Neural cell (in vitro differentiated cells): ENCODE data around the gene OSBPL9.

Source experiments
- CTCF ChIP-seq: fragments of 450-650 bp; IDR thresholded peaks from 2 replicates; pipeline ENCODE4 v1.5.1; 2014; ENCODE audit warnings: antibody characterized with exemption, mild to moderate bottlenecking, moderate library complexity; ENCODE audit not compliant: poor library complexity, severe bottlenecking
- MXI1 ChIP-seq: fragments of 450-650 bp; conservative IDR thresholded peaks from 2 replicates; pipeline ENCODE4 v1.6.1; 2014; ENCODE audit warnings: antibody characterized with exemption, mild to moderate bottlenecking; ENCODE audit not compliant: poor library complexity, severe bottlenecking
- TAF1 ChIP-seq: IDR thresholded peaks from 2 replicates; pipeline ENCODE4 v1.6.1; 2012; ENCODE audit warnings: low read depth

GRCh38 chr1:51716746-51717145, 99.9 kb downstream of the OSBPL9 start:
- TF ChIP-seq CTCF (no peak), TAF1 (no peak), MXI1 (no peak)
